Vagina (tissue), 2 donors: Measurements from ENCODE around the gene PLA2G5. TPM values are rescaled to one million over a fixed set of nuclear protein-coding genes. Genes with fewer than 3 reads are reported as not detected.
"Not testable (repeated sequence)": the region's sequence is repeated elsewhere in the genome, so short reads cannot be mapped to it uniquely, and the experiment has no call there.

Experiments
- DNase-seq, 2 donors: peaks; one replicate each; pipeline ENCODE4 v3.0.0-alpha.2; 2017; ENCODE audit errors: extremely low spot score in 2 of 2
- H3K27ac ChIP-seq: fragments of 200-600 bp; sonication (generic); one replicate; pipeline ENCODE4 v1.5.1; 2019
- H3K27me3 ChIP-seq: fragments of 200-600 bp; sonication (generic); one replicate; pipeline ENCODE4 v1.5.1; 2019
- H3K36me3 ChIP-seq, 2 donors: fragments of 200-600 bp; sonication (generic); one replicate each; pipeline ENCODE4 v1.5.1; 2017 to 2019
- H3K4me1 ChIP-seq: fragments of 200-600 bp; sonication (generic); one replicate; pipeline ENCODE4 v1.5.1; 2019
- H3K4me3 ChIP-seq, 2 donors: fragments of 200-600 bp; sonication (generic); 1 replicate in 1 of 2; 2 replicates in 1 of 2; pipeline ENCODE4 v1.5.1; 2016 to 2019
- H3K9me3 ChIP-seq: fragments of 200-600 bp; sonication (generic); one replicate; pipeline ENCODE4 v1.5.1; 2019
- CTCF ChIP-seq, 3 experiments: fragments of 450-650 bp in 2 of 3; fragments of 200-600 bp in 1 of 3; sonication (generic) in 1 of 3; IDR thresholded peaks; one replicate each; pipeline ENCODE4 v1.5.1; 2017 to 2019; ENCODE audit warnings: antibody characterized with exemption in 3 of 3, mild to moderate bottlenecking in 2 of 3, moderate library complexity in 2 of 3
- POLR2A ChIP-seq, 2 donors: fragments of 450-650 bp; IDR thresholded peaks; one replicate each; pipeline ENCODE4 v1.6.1; 2017; ENCODE audit warnings: antibody characterized with exemption in 2 of 2, mild to moderate bottlenecking in 2 of 2, moderate library complexity in 2 of 2
- POLR2AphosphoS5 ChIP-seq, 2 donors: sonication (generic); formaldehyde crosslinking; IDR thresholded peaks; one replicate each; pipeline ENCODE4 v1.9.0; 2017; ENCODE audit warnings: antibody characterized with exemption in 2 of 2, mild to moderate bottlenecking in 2 of 2, low read depth in 1 of 2; ENCODE audit not compliant: insufficient read depth in 1 of 2
- intact Hi-C: fragments of 100-400 bp; cut with DNase I; formaldehyde crosslinking; loops from one replicate; pipeline ENCODE4 v1.15.1; 2023
- total RNA-seq: library from RNA; depleted of rRNA; stranded (reverse); fragments of >200 nt; gene quantifications from one replicate; pipeline ENCODE4 v1.2.3, GENCODE V29; 2016

PLA2G5 gene
- total RNA-seq, 1 donor from 2014 or later: 2.7 TPM

GRCh38 chr1:20126041-20126805, 56.2 kb downstream of the PLA2G5 start:
- Histone ChIP-seq H3K4me3 (no peak overlapping the region), H3K27ac (no peak overlapping the region), H3K27me3 (no peaks in the 10 kb centered on the region), H3K4me1 (peaks cover 9% of the 10 kb centered on the region), H3K9me3 (no peaks in the 10 kb centered on the region), H3K36me3 (no peaks in the 10 kb centered on the region)
- no peak for TF ChIP-seq CTCF (IDR thresholded peaks at IDR 0.05)
- no peak for TF ChIP-seq POLR2A (IDR thresholded peaks at IDR 0.05)
- TF ChIP-seq POLR2AphosphoS5 (IDR thresholded peaks at IDR 0.05; ENCODE audit: insufficient read depth in 1 of 2, low read depth in 1 of 2): no peak
- intact Hi-C loops: no loop called here
- no peak for DNase-seq

GRCh38 chr1:20126806-20127440, 56.9 kb downstream of the PLA2G5 start:
- Histone ChIP-seq H3K4me1 (peaks cover 9% of the 10 kb centered on the region), H3K4me3 (no peak overlapping the region), H3K27ac (no peak overlapping the region), H3K27me3 (no peaks in the 10 kb centered on the region), H3K9me3 (no peaks in the 10 kb centered on the region), H3K36me3 (no peaks in the 10 kb centered on the region)
- intact Hi-C loops: no loop called here
- DNase-seq: no peak
- no peak for TF ChIP-seq POLR2A (IDR thresholded peaks at IDR 0.05)
- TF ChIP-seq CTCF (IDR thresholded peaks at IDR 0.05): no peak
- no peak for TF ChIP-seq POLR2AphosphoS5 (IDR thresholded peaks at IDR 0.05; ENCODE audit: insufficient read depth in 1 of 2, low read depth in 1 of 2)

GRCh38 chr1:20130518-20130917, 60.5 kb downstream of the PLA2G5 start:
- DNase-seq, H3K4me1 ChIP-seq, H3K27ac ChIP-seq, H3K27me3 ChIP-seq, H3K36me3 ChIP-seq, intact Hi-C loops, H3K9me3 ChIP-seq, H3K4me3 ChIP-seq: not testable (repeated sequence)

GRCh38 chr1:20134995-20135394, 65.0 kb downstream of the PLA2G5 start:
- H3K4me1 ChIP-seq: no peaks in the 10 kb centered on the region
- no peak for DNase-seq
- H3K36me3 ChIP-seq: no peaks in the 10 kb centered on the region
- H3K4me3 ChIP-seq: no peak overlapping the region
- no peak overlapping the region for H3K27ac ChIP-seq
- H3K9me3 ChIP-seq: no peaks in the 10 kb centered on the region
- intact Hi-C loops: no loop called here
- H3K27me3 ChIP-seq: no peaks in the 10 kb centered on the region
- TF ChIP-seq POLR2A (IDR thresholded peaks at IDR 0.05): no peak
- TF ChIP-seq POLR2AphosphoS5 (IDR thresholded peaks at IDR 0.05; ENCODE audit: insufficient read depth in 1 of 2, low read depth in 1 of 2): no peak
- no peak for TF ChIP-seq CTCF (IDR thresholded peaks at IDR 0.05)

GRCh38 chr1:20136249-20136648, 66.3 kb downstream of the PLA2G5 start:
- Histone ChIP-seq H3K4me1 (no peaks in the 10 kb centered on the region), H3K9me3 (no peaks in the 10 kb centered on the region), H3K4me3 (no peak overlapping the region), H3K27ac (no peak overlapping the region), H3K27me3 (no peaks in the 10 kb centered on the region), H3K36me3 (no peaks in the 10 kb centered on the region)
- intact Hi-C loops: no loop called here
- no peak for DNase-seq
- no peak for TF ChIP-seq POLR2A (IDR thresholded peaks at IDR 0.05)
- no peak for TF ChIP-seq POLR2AphosphoS5 (IDR thresholded peaks at IDR 0.05; ENCODE audit: insufficient read depth in 1 of 2, low read depth in 1 of 2)
- no peak for TF ChIP-seq CTCF (IDR thresholded peaks at IDR 0.05)
